ENCODE measurements around the gene NRN1L. TPM values are rescaled to one million over a fixed set of nuclear protein-coding genes. Genes with fewer than 3 reads are reported as not detected.

NRN1L gene
- total RNA-seq, 1 experiment from 2014 or later: 1.4 TPM

DNA sequence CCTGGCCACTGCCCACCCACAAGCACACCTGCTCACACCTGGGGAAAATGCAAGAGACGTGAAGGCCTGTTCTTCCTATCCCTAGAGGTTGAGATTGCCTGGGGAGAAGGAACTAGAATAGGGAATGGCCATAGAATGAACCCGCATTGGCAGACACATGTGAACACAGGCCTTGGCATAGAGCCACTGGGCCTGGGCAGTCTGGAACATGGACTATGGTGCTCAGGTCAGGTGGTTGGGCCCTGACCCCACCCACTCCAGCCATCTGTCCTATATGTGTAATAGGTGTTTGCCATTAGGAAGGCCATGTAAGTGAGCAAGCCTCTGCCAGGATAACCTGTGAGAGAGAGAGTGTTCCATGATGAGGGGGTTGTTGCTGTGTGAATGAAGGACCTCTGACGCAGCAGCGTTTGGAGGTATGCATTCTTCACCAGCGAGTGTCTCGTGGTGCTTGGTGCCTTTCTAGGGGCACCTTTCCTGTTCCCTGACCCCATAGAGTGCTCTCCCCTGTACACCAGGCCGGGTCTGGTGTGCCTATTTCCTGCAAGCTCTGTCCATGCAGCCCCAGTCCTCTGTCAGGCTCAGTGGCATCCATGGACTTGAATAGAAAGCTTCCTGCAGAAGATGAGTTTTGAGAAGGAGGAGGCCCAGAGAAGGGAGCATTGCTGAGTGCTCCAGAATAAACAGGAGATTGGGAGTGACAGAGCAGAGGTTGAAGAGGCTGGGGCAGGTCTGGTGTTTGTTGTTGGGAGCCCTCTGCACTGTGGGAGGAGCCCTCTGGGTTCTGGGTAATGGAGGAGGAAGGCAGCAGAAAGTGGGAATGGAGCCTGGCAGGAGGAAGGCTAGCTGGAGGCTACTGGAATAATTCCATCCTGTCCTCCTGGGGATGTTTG lies 31.4 kb downstream of the NRN1L start (continued):
- TF ChIP-seq, protein P1, sequence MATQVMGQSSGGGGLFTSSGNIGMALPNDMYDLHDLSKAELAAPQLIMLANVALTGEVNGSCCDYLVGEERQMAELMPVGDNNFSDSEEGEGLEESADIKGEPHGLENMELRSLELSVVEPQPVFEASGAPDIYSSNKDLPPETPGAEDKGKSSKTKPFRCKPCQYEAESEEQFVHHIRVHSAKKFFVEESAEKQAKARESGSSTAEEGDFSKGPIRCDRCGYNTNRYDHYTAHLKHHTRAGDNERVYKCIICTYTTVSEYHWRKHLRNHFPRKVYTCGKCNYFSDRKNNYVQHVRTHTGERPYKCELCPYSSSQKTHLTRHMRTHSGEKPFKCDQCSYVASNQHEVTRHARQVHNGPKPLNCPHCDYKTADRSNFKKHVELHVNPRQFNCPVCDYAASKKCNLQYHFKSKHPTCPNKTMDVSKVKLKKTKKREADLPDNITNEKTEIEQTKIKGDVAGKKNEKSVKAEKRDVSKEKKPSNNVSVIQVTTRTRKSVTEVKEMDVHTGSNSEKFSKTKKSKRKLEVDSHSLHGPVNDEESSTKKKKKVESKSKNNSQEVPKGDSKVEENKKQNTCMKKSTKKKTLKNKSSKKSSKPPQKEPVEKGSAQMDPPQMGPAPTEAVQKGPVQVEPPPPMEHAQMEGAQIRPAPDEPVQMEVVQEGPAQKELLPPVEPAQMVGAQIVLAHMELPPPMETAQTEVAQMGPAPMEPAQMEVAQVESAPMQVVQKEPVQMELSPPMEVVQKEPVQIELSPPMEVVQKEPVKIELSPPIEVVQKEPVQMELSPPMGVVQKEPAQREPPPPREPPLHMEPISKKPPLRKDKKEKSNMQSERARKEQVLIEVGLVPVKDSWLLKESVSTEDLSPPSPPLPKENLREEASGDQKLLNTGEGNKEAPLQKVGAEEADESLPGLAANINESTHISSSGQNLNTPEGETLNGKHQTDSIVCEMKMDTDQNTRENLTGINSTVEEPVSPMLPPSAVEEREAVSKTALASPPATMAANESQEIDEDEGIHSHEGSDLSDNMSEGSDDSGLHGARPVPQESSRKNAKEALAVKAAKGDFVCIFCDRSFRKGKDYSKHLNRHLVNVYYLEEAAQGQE (IDR thresholded peaks at IDR 0.05; ENCODE audit: low read depth): no peak
- no peak for TF ChIP-seq EZH2 (IDR thresholded peaks at IDR 0.05)
- no peak for TF ChIP-seq SP1 (IDR thresholded peaks at IDR 0.05; ENCODE audit: low read depth)
- TF ChIP-seq ZFX (IDR thresholded peaks at IDR 0.05): no peak
- TF ChIP-seq EZH2phosphoT487 (IDR thresholded peaks at IDR 0.05; ENCODE audit: borderline replicate concordance): no peak
- no peak for TF ChIP-seq TCF7L2 (IDR thresholded peaks at IDR 0.05; ENCODE audit: borderline replicate concordance, extremely low read depth, insufficient read depth, insufficient read length)
- no peak for TF ChIP-seq JUND (IDR thresholded peaks at IDR 0.05)
- TF ChIP-seq POLR2A (IDR thresholded peaks at IDR 0.05; ENCODE audit: borderline replicate concordance, extremely low read depth, insufficient read depth, insufficient read length): no peak
- TF ChIP-seq SIN3A (IDR thresholded peaks at IDR 0.05; ENCODE audit: low read depth): no peak
- TF ChIP-seq ZNF274 (IDR thresholded peaks at IDR 0.05; ENCODE audit: low read depth, low read length): no peak

Data from HCT116 (cell line).